K562 (cell line): ENCODE data around the gene HDAC7. TPM values are rescaled to one million over a fixed set of nuclear protein-coding genes. Genes with fewer than 3 reads are reported as not detected.

Source experiments
- BHLHE40 ChIP-seq: IDR thresholded peaks from 2 replicates; pipeline ENCODE4 v1.6.1; 2011; ENCODE audit warnings: low read length, improper control_type of control experiment
- CHD7 ChIP-seq: fragments of 200-600 bp; sonication (generic); IDR thresholded peaks from one replicate; pipeline ENCODE4 v1.6.1; 2012; ENCODE audit warnings: mild to moderate bottlenecking, low read depth, low read length, inconsistent platforms
- GABPA ChIP-seq: fragments of 200-800 bp; sonication (Bioruptor generic); conservative IDR thresholded peaks from 2 replicates; pipeline ENCODE4 v1.6.1; 2016; ENCODE audit warnings: low read depth, missing genetic modification characterization, missing compliant biosample characterization
- HMG20A ChIP-seq: fragments of 450-650 bp; formaldehyde crosslinking; conservative IDR thresholded peaks from 2 replicates; pipeline ENCODE4 v1.4.0; 2020; ENCODE audit warnings: mild to moderate bottlenecking, mixed read lengths
- POLR3A ChIP-seq: IDR thresholded peaks from 2 replicates; pipeline ENCODE4 v1.6.1; 2011; ENCODE audit warnings: borderline replicate concordance, mild to moderate bottlenecking, moderate library complexity; ENCODE audit not compliant: insufficient read length, insufficient read depth; ENCODE audit errors: extremely low read depth
- SNIP1 ChIP-seq: fragments of 450-650 bp; IDR thresholded peaks from 2 replicates; pipeline ENCODE4 v1.7.1; 2017; ENCODE audit warnings: low read depth, mild to moderate bottlenecking
- ZKSCAN1 ChIP-seq: fragments of 150-350 bp; IDR thresholded peaks from 2 replicates; pipeline ENCODE4 v1.6.1; 2016; ENCODE audit warnings: low read depth, low read length
- polyA plus RNA-seq, 8 experiments: library from polyadenylated mRNA; depleted of rRNA in 4 of 8; stranded (reverse) in 5 of 8; unstranded in 3 of 8; fragments of >200 nt; fragmentation: Nextera tagmentation in 2 of 8; fragmentation: Illumina TruSeq in 1 of 8; extraction: Ambion mirVana in 2 of 8; extraction: Trizol in 1 of 8; gene quantifications; 2 replicates each; pipeline versions ENCODE4 v1.2.1 to v1.2.3, GENCODE V29; 2011 to 2014; ENCODE audit warnings: inconsistent platforms in 1 of 8, missing spikeins in 1 of 8
- total RNA-seq, 7 experiments: library from RNA; depleted of rRNA in 6 of 7; stranded (reverse); fragments of >200 nt in 6 of 7; fragmentation: Illumina TruSeq in 2 of 7; extraction: Trizol in 2 of 7; gene quantifications; 2 replicates each; pipeline versions ENCODE4 v1.2.1 to v1.2.3, GENCODE V29; 2011 to 2021; ENCODE audit warnings: low replicate concordance in 1 of 7
- TF ChIP-seq, protein P1 (sequence below): sonication (generic); formaldehyde crosslinking; IDR thresholded peaks from 2 replicates; pipeline ENCODE4 v1.8.0; 2022; ENCODE audit warnings: missing genetic modification reagents, mild to moderate bottlenecking, borderline replicate concordance

The HDAC7 gene
- total and polyA plus RNA-seq, 9 of the 15 experiments (the other 6 are each of a cell fraction or from before 2014, with no cell fraction given) = 2.5 to 129 (median 31.1) TPM

DNA sequence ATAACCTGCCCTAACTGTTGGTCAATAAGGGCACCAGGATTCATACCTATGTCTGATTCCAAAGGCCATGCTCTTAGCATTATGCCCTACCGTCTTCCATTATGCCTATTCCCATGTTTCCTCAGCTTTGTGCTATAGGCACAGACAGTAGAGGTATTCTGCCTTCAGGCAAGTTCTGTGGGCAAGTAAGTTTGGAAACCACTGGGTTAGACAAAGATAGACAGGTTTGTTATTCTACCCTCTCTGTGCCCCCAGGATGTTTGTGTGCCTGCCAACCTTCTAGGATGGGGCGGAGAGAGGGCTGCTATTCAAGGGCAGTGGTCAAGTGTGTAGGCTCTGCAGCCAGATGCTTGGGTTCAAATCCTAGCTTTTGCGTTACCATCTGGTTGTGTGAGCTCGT is 65.6 kb downstream of the HDAC7 start (continued):
- no peak for TF ChIP-seq CHD7
- no peak for TF ChIP-seq BHLHE40
- TF ChIP-seq, protein P1, sequence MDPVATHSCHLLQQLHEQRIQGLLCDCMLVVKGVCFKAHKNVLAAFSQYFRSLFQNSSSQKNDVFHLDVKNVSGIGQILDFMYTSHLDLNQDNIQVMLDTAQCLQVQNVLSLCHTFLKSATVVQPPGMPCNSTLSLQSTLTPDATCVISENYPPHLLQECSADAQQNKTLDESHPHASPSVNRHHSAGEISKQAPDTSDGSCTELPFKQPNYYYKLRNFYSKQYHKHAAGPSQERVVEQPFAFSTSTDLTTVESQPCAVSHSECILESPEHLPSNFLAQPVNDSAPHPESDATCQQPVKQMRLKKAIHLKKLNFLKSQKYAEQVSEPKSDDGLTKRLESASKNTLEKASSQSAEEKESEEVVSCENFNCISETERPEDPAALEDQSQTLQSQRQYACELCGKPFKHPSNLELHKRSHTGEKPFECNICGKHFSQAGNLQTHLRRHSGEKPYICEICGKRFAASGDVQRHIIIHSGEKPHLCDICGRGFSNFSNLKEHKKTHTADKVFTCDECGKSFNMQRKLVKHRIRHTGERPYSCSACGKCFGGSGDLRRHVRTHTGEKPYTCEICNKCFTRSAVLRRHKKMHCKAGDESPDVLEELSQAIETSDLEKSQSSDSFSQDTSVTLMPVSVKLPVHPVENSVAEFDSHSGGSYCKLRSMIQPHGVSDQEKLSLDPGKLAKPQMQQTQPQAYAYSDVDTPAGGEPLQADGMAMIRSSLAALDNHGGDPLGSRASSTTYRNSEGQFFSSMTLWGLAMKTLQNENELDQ = no peak
- no peak for TF ChIP-seq HMG20A
- no peak for TF ChIP-seq POLR3A
- no peak for TF ChIP-seq ZKSCAN1
- TF ChIP-seq GABPA = no peak
- TF ChIP-seq SNIP1 = no peak
